ENCODE data around the gene BFSP2.

- TF ChIP-seq CTCF (IDR thresholded peaks at IDR 0.05; ENCODE audit: extremely low read depth in 1 of 2, insufficient read depth in 1 of 2, low read depth in 1 of 2, low read length in 2 of 2) (no peak), JUN (IDR thresholded peaks at IDR 0.05; ENCODE audit: borderline replicate concordance, insufficient read depth, insufficient read length, low read depth) (no peak), EZH2 (IDR thresholded peaks at IDR 0.05; ENCODE audit: borderline replicate concordance, low read depth, low read length, severe bottlenecking) (no peak), MYC (IDR thresholded peaks at IDR 0.05; ENCODE audit: low read depth, low read length) (no peak), POLR2AphosphoS5 (IDR thresholded peaks at IDR 0.05; ENCODE audit: insufficient read depth, low read depth, low read length) (no peak), POLR2A (IDR thresholded peaks at IDR 0.05; ENCODE audit: low read depth, low read length) (no peak), MAX (IDR thresholded peaks at IDR 0.05; ENCODE audit: insufficient read depth, insufficient read length) (no peak), GATA2 (IDR thresholded peaks at IDR 0.05; ENCODE audit: insufficient read depth, insufficient read length, low read depth, low read length) (no peak)
Measured at GRCh38 chr3:133413161-133414020, 13.5 kb downstream of the BFSP2 start.
